ENCODE measurements around the gene FAHD1.

Gene FAHD1

DNA sequence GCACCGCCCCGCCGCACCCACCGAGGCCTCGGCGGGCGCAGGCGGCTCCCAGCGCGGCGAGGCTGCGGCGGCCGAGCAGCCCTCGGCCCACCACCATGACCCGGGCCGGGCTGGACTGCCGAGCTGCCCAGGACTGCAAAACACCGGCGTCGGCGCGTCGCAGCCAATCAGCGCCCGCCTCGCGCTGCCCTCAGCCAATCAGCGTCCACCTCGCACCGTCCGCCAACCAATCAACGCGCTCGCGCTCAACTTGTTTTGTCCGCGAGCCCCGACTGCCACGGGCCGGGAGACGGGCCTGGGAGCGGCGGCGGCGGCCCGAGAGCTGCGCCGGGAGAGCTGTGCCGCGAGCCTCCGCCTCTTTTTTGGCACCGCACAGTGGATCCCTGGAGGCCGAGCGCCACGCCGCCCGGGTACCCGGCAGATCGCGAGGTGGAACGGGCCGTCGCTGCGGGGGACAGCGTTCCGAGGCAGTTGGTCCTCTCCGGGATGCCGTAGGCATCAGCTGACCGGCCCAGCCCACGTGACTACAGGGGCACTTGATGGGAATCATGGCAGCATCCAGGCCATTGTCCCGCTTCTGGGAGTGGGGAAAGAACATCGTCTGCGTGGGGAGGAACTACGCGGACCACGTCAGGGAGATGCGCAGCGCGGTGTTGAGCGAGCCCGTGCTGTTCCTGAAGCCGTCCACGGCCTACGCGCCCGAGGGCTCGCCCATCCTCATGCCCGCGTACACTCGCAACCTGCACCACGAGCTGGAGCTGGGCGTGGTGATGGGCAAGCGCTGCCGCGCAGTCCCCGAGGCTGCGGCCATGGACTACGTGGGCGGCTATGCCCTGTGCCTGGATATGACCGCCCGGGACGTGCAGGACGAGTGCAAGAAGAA lies at the start of gene FAHD1, which contains the start of gene HAGH:
Gene FAHD1 (plus strand): TSS at position 516 of the 883 bp plus-strand sequence. CDS start 33 bp downstream, at position 549.
Gene HAGH (minus strand): TSS at position 135 of the 883 bp plus-strand sequence. CDS start 38 bp downstream, at position 97.
- DNase-seq (ENCODE audit: low read depth in 2 of 2): peak; percentile 79 to 84

DNA sequence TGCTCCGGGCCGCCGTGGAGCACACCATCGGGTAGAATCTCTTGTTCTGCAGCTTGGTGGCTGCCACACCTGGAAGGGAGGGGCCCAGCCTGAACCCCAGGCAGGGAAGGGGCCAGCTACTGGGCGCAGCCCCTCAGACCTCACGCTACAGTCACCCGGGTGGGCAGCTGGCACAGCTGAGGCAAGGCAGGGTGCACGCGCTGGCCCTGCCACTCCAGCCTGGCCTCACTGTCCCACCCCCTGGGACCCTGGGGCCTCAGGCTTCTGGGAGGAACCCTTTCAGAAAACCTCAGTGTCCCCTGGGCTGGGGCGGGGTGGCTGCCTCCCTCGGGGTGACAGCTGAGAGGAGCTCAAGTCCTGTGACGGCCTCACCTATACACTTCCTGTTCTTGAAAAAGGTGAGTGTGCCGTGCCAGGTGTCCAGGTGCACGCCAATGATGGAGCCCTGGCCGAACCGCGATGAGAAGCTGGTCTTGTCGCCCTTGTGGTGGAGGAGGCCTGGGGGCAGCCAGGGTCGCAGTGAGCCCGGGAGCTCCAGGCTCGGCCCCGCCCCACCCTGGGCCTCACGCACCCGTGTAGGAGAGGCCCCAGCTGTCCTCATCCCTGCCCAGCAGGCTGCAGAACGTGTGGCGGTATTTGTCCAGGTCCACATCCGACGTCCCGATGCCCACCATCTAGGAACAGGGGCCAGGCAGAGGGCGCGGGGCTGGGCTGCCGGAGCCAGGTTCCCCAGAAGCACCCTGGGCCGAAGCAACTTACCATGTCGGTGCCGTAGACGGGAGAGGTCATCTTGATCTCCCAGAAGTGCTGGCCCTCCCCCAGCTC lies 49.4 kb upstream of the FAHD1 start:
- no peak for DNase-seq (ENCODE audit: low read depth in 2 of 2)

DNA sequence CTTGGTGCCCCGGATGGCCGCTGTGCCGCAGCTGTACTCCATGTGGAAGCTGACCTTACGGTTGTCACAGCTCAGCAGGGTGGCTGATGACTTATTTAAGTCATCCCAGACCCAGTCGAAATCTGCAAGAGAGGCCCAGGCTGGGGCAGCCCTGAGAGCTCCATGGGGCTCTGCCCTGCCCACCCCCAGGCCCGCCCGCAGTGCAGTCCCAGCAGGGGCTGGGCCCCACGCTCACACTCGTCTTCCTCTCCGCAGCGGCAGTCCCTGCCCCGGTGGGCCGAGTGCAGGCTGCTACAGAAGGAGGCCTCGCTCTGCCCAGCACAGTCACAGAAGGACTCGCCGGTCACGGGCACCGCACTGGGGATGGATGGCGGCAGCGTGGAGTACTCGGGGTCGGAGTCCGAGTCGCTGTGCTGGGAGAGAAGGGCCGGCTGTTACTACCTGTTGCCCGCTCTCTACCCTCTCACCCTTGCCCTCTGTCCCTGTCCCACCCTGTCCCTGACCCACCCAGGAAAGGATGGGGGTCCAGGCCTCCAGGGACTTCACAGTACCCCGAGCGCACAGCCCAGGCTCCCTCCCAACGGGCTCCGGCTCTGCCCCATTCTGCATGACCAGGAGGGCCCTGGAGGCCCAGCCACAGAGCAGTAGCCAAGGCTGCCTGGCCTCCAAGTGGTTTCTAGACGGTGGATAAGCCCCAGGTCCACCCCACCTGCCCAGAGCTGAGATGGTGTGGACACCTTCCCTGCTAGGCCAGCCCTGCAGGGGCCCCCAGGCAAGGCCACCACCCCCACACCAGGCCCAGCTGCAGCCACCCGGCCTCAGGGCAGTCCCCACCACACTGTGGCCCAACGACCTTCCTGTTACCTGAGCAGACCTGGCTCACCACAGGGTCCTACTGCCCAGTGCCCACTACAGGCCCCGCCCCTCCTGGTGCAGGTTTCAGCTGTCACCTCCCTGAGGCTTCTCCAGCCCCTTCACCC lies 48.5 kb upstream of the FAHD1 start:
- no peak for DNase-seq (ENCODE audit: low read depth in 2 of 2)

DNA sequence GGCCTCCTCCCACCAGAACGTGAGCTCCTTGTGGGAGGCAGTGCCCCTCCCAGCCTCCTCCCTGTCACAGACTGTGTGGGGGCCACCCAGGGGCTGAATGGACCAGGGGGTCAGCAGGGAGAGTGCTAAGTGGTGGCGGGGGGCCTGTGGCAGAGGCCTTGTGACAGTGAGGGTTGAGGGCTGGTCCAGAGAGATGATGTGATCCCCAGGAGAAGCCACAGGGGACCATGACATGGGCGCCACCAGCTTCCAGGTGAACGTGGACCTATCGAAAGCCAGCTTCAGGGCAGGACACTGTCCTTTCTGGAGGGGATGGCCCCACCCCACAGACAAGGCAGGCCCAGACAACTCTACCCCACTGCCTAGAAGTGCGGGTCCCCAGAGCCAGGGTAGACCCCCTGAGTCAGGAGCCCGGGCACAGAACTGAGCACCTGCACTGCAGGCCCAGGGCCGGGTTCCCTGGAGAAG lies 47.7 kb upstream of the FAHD1 start:
- no peak for DNase-seq (ENCODE audit: low read depth in 2 of 2)

DNA sequence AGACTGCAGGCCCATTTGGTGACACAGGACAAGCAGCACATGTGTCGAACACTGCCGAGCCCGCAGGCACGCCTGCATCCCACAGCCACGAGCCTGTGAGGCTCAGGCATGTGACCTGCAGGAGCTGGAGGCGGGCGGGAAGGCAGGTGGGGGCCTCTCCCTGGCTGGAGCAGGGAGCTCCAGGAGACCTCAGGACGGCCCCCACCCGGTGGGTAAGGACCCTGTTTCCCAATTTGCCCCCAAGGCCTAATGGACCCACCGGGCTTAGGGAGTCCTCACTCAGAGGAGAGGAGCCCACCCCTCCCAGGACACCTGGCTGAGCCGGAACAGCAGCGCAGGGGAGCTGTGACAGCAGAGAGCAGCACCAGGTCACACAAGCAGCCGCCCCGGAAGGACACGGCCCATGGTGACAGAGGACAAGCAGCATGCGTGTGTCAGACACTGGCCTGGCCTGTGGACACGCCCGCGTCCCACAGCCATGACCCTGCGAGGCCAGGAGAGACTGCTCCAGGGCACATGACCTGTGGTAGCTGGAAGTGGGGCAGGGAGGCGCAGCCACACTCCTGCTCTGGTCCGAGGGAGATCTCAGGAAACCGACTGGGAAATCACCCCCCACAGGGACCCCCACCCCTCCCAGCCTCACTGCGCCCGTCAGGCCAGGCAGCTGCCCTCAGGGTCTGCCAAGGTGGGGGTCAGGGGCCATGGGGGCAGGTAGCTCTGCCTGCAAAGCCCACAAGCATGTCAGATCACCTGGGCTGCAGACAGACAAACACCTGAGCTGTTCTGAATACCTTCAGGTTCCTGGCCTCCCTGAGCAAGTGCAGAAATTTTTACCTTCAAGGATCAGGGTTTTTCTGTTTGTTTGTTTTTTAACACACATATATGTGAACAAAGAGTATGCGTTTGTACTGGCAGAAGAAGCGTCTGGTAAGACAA lies 47.0 kb upstream of the FAHD1 start:
- DNase-seq (ENCODE audit: low read depth in 2 of 2): no peak

DNA sequence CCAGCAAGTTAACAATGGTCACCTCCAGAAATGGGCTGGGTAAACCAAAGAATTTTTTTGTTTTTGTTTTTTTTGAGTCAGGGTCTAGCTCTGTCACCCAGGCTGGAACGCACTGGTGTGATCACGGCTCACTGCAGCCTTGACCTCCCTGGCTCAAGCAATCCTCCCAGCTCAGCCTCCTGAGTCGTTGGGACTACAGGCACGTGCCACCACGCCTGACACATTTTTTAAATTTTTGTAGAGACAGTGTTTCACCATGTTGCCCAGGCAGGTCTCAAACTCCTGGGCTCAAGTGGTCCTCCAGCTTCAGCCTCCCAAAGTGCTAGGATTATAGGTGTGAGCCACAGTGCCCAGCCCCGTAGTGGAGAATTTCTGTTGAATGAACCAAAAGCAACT lies 46.3 kb upstream of the FAHD1 start:
- DNase-seq (ENCODE audit: low read depth in 2 of 2): no peak

DNA sequence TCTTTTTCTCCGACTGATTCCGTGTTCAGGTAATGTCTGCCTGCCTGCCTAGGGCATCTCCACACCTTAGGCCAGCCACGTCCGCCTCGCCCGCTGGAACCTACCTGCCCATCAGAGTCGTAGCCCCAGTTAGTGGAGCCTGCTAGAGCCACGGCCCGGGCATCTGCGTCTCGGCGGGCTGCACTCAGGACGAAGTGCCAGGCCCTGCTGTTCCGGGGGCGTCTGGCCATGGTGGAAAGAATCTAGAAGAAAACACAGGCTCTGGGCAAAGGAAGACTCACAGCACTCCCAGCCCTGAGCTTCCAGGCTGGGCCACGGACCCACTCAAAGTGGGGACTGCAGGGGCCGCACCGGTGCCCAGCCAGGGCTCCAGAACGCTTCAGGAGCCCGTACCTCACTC lies 45.8 kb upstream of the FAHD1 start:
- DNase-seq (ENCODE audit: low read depth in 2 of 2): no peak

DNA sequence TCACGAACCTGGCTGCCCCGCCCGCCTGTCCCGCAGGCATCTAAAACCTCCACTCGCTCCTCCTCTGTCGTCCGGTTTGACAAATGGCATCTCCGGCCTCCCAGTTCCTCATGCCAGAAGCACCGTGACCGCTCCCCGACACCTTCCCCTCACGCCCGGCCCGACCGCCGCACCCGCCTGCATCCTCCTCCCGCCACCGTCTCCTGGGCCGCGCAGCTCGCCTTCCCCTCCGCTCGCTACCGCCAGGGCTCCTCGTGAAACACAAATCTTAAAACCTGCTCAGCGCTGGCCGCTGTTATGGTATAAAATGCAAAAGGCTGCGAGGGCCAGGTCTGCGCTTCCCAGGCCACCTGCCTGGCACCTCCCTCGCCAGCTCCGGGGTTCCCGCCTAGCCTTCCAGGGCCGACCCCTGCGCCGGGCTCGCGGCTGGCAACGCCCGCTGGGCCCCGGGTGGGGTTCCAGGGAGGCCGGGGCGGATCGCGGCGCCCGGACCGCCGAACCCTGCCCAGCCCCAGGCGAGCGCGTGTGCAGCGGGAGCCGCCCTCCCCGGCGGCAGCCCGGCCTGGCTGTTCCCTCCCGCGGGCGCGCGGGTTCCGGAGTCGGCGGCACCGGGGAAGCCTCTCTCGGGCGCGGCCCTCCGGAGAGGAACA lies 45.1 kb upstream of the FAHD1 start:
- no peak for DNase-seq (ENCODE audit: low read depth in 2 of 2)

DNA sequence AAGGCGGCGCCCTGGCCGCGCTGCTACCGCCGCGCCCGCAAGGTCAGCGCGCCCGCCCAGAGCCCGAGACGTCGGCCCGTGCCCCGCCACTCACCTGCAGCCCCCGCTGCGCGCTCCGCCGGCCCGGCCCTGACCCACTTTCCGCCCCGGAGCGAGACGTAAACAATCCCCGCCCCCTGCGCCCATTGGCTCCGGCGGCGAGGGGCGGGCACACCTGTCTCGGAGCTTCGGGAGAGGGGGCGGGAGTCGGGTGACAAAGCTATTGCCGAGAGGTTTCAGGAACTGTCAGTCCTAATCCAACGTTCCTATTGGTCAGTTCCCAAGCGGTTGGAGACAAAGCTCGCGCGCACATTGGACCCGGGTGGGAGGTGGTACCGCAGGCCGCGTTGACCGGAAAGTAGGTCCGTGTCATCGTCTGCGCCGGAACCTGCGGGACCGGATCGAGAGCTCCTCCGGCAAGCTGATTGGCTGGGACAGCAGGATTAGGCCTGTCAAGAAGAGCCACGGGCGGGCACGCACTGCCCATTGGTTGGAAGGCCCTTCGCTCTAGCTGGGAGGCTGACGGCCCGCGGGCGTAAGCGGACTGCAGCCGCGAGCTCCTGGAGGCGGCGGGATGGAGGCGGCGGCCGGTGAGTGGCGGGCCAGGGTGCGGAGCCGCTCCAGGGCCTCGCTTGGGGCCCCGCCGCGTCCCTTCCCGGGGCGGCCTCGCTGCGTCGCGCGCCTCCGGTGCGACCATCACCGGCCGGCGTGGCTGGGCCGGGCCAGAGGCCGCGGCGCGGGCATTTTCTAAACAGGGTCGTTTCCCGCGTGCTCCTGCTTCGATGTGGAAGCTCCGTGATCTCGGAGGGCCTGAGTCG lies 44.4 kb upstream of the FAHD1 start, which contains the start of the genes NUBP2 and SPSB3:
Gene NUBP2 (plus strand): TSS at position 553 of the 857 bp plus-strand sequence. CDS start 61 bp downstream, at position 614.
Gene SPSB3 (minus strand): TSS at position 164 of the 857 bp plus-strand sequence. CDS start 1,088 bp downstream, outside the sequence.
- DNase-seq (ENCODE audit: low read depth in 2 of 2): peak; percentile 92 to 96

DNA sequence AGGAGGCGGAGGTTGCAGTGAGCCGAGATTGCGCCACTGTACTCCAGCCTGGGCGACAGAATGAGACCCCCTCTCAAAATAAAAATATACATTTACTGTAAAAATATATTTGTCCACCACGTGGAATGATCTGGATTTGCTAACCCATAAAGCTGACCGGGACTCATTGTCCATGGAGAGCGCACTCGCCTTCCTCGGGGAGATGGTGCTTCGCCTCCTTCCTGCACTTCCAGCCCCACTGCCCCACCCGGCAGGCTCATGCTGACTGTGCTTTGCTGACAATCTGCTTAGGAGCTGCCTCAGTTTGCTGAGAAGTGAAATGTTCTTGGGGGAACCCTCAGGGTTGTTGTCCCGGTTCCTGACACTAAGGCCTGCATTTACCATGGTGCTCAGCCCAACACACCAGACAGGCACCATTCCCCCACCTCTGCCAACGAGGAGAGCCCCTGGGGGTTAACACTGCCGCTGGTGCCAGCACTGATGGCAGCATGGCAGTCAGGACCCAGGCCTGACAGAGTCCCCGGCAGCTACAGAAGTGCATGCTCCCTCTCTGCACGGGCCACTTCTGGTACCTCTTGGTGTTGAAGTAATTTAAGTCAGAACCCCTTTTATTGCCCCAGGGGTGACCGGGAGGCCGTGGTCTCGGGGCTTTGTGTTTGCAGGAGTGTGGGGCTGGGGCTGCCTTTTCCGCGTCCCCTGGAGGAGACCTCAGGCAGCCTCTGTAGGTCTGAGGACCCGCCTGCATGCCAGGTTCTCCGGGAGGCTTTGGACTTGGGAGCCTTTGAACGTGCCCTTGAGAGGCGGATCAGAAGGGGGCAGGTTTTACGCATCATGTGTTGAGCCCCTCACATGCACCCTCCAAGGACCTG lies 41.8 kb upstream of the FAHD1 start:
- no peak for DNase-seq (ENCODE audit: low read depth in 2 of 2)

DNA sequence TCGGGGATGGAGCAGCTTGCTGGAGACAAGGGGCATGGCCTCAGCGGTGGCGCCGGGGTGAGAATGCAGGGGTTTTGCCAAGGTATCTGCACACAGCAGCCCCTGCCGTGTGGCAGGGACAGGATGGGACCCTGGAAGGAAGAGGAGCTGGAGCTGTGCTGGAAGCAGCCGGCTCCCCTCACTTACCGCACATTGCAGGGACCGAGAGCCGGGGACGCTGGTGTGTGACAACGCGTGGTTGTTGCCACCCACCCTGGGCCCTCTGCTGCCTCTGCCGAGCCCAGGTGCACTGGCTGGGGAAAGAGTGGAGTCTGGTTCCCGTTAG lies 41.2 kb upstream of the FAHD1 start:
- no peak for DNase-seq (ENCODE audit: low read depth in 2 of 2)

DNA sequence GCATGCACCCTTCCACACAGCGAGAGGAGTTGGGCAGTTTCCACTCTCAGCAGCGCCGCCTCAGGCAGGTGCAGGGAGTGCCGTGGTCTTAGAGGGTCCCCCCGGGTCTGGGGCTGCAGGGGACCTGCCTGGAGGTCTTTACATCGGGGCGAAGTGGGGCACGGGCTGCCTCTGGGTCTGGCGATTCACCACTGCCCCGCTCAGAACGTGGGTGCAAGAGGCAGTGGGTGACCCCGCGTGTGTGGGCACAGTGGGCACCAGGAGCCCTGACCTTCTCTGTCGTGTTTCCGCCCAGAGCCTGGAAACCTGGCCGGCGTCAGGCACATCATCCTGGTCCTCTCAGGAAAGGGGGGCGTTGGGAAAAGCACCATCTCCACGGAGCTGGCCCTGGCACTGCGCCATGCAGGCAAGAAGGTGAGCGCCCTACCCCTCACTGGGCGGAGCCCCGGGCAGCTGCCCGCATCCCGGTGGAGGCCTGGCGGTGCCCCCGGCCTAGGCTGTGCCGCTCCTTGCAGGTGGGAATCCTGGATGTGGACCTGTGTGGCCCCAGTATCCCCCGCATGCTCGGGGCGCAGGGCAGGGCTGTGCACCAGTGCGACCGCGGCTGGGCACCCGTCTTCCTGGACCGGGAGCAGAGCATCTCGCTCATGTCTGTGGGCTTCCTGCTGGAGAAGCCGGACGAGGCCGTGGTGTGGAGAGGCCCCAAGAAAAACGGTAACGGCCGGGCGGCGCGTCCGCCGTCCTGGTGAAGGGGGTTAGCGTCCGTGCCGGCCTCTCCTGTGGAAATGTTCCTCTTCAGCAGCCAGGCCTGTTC lies 40.6 kb upstream of the FAHD1 start:
- no peak for DNase-seq (ENCODE audit: low read depth in 2 of 2)

DNA sequence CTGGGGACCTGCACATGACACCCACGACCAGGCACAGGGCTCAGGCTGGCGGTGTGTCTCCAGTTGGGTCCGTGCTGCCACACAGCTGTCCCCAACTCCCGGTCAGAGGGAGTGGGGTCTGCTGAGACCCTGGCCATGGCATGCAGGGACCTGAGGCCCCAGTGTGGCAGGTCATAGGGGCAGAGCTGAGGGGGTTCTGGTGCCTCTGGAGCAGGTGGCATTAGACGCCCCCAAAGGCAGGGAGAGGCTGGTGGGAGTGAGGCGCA lies 40.0 kb upstream of the FAHD1 start:
- no peak for DNase-seq (ENCODE audit: low read depth in 2 of 2)

DNA sequence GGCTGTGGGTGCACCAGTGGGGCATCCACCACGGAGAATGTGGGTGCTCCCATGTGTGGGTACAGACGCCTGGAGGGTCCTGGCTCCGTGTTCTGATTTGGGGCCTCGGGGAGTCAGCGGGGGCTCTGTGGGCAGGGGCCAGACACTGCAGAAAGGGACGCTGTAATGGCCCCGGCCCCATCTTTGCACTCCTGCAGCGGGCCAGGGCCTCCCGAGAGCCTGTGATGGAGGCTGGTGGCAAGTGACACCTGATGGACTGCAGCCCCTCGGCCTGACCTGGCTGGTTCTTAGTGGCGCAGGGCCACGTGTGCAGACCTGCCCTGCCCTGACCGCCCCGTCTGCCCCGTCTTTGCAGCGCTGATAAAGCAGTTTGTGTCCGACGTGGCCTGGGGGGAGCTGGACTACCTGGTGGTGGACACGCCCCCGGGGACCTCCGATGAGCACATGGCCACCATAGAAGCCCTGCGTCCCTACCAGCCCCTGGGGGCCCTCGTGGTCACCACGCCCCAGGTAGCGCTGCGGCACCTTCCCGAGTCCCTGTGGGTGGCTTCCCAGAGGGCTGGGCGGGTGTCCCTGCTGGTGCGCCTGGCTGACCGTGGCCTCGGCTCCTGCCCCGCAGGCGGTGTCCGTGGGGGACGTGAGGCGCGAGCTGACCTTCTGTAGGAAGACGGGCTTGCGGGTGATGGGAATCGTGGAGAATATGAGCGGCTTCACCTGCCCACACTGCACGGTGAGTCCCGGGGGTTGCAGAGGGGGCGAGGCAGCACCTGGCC lies 39.5 kb upstream of the FAHD1 start:
- no peak for DNase-seq (ENCODE audit: low read depth in 2 of 2)

DNA sequence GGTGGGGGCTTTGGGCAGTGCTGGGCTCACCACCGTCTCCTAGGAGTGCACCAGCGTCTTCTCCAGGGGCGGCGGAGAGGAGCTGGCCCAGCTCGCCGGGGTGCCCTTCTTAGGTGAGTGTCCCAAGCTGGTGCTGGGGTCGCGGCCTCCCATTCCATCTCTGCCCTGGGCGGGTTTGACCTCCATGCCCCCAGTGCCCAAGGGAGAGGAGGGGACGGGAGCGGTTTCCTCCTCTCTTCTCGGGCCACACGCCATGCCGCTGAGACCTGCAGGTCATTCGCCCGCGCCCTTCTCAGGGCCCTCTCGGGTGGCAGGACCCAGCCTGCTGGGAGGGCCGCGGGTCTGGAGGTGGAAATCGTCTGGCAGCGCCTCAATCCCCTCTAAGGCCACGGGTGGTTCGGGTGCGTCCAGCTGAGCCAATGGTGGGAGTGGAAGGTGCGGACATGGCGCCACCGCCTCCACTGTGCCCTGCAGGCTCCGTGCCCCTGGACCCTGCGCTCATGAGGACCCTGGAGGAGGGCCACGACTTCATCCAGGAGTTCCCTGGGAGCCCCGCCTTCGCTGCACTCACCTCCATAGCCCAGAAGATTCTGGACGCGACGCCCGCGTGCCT lies 38.8 kb upstream of the FAHD1 start:
- no peak for DNase-seq (ENCODE audit: low read depth in 2 of 2)

DNA sequence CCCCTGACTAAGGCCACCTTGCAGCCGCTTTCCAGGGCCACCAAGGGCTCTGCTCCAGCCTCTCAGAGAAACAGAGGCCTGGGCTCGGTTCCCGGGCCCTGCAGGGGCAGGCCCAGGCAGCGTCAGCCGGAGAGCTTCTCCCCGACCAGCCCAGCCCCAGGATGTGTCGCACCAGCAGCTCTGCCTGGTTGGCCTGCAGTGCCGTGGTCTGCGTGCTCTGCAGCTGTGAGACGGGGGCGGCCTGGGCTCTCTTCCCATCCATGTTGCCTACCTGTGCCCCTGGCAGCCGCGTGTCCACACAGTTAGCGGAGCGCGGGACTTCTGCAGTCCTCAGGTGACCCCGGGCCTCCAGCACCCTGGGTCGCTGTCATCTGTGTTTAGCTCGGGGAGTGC lies 38.3 kb upstream of the FAHD1 start:
- no peak for DNase-seq (ENCODE audit: low read depth in 2 of 2)
